OCI-LY7 (cell line): ENCODE measurements around the gene ZNF423.
"Not testable (repeated sequence)": the region's sequence is repeated elsewhere in the genome, so short reads cannot be mapped to it uniquely, and the experiment has no call there.

Experiments
- CTCF ChIP-seq: fragments of 200-600 bp; sonication (generic); conservative IDR thresholded peaks from 2 replicates; pipeline ENCODE4 v1.5.1; 2014; ENCODE audit warnings: mild to moderate bottlenecking, antibody characterized with exemption, low read length, moderate library complexity, mixed read lengths
- EZH2phosphoT487 ChIP-seq: fragments of 200-600 bp; sonication (generic); IDR thresholded peaks from 2 replicates; pipeline ENCODE4 v1.6.1; 2018; ENCODE audit warnings: low read depth, borderline replicate concordance, mild to moderate bottlenecking, mixed run types, antibody characterized with exemption, low read length, moderate library complexity, mixed read lengths

GRCh38 chr16:49677661-49678060 lies 178.3 kb downstream of the ZNF423 start:
- not testable (repeated sequence) for TF ChIP-seq CTCF, EZH2phosphoT487
